Panc1 (cell line): ENCODE results near the gene ATOH7. TPM values are rescaled to one million over a fixed set of nuclear protein-coding genes. Genes with fewer than 3 reads are reported as not detected.
A peak's percentile ranks its signal among the peaks of the same experiment; 100 is the strongest.

Experiments used
- ATAC-seq: fragments of 200-7000 bp; cut with Tn5 transposase; 2 replicates; pipeline ENCODE4 v1.9.1; 2020; ENCODE audit warnings: mild to moderate bottlenecking, moderate library complexity
- BruUV-seq: library from RNA; stranded (reverse); fragments of 400-500 nt; replicated peaks from 2 replicates; lab custom pipeline; 2021; lab: Mats Ljungman, UMichigan
- CTCF ChIA-PET: fragments of 300-600 bp; sonication (Branson Sonifier 250); formaldehyde crosslinking; loops from one replicate; lab custom pipeline; 2022; ENCODE audit warnings: antibody characterized with exemption; lab: Charles Lee
- POLR2A ChIA-PET: fragments of 300-600 bp; sonication (Branson Sonifier 250); formaldehyde crosslinking; loops from one replicate; lab custom pipeline; 2022; ENCODE audit warnings: antibody characterized with exemption; lab: Charles Lee
- DNase-seq: peaks from one replicate; pipeline ENCODE4 v3.0.0-alpha.2; 2010; ENCODE audit warnings: low read depth, low spot score
- H3K27ac ChIP-seq: 2 replicates; pipeline ENCODE4 v1.5.1; 2011; ENCODE audit warnings: mild to moderate bottlenecking, low read length, inconsistent platforms
- H3K27me3 ChIP-seq: fragments of 200-500 bp; sonication (Bioruptor generic); 2 replicates; pipeline ENCODE4 v1.6.0; 2014; ENCODE audit warnings: low read length, inconsistent platforms; ENCODE audit not compliant: control insufficient read depth, insufficient read depth
- H3K36me3 ChIP-seq: fragments of 200-500 bp; sonication (Bioruptor generic); 2 replicates; pipeline ENCODE4 v1.5.1; 2014; ENCODE audit warnings: inconsistent platforms, mild to moderate bottlenecking, low read length, moderate library complexity; ENCODE audit not compliant: control insufficient read depth, insufficient read depth
- H3K4me1 ChIP-seq: 2 replicates; pipeline ENCODE4 v1.5.1; 2011; ENCODE audit warnings: inconsistent platforms, mild to moderate bottlenecking, low read length, moderate library complexity; ENCODE audit not compliant: control insufficient read depth, insufficient read depth
- H3K4me3 ChIP-seq, 2 experiments: 2 replicates each; pipeline ENCODE4 v1.5.1; 2011 to 2012; ENCODE audit warnings: low read depth in 2 of 2, low read length in 2 of 2, mild to moderate bottlenecking in 2 of 2, inconsistent platforms in 1 of 2, moderate library complexity in 1 of 2
- H3K9me3 ChIP-seq: fragments of 200-500 bp; sonication (Bioruptor generic); 2 replicates; pipeline ENCODE4 v1.5.1; 2014; ENCODE audit warnings: low read depth, mild to moderate bottlenecking, inconsistent platforms, low read length, moderate library complexity; ENCODE audit not compliant: control insufficient read depth, insufficient read depth
- CTCF ChIP-seq: fragments of 450-650 bp; IDR thresholded peaks from 2 replicates; pipeline ENCODE4 v1.5.1; 2017; ENCODE audit warnings: mild to moderate bottlenecking
- POLR2AphosphoS5 ChIP-seq: IDR thresholded peaks from 2 replicates; pipeline ENCODE4 v1.6.1; 2012; ENCODE audit warnings: mild to moderate bottlenecking, low read depth, low read length, moderate library complexity
- REST ChIP-seq, 2 experiments: IDR thresholded peaks; 2 replicates each; pipeline ENCODE4 v1.6.1; 2011 to 2012; ENCODE audit warnings: low read depth in 2 of 2, control low read depth in 1 of 2, low read length in 1 of 2, mild to moderate bottlenecking in 1 of 2, moderate library complexity in 1 of 2; ENCODE audit not compliant: insufficient read depth in 1 of 2
- SIN3A ChIP-seq: IDR thresholded peaks from 2 replicates; pipeline ENCODE4 v1.6.1; 2012; ENCODE audit warnings: low read depth, mild to moderate bottlenecking, low read length, moderate library complexity, borderline replicate concordance; ENCODE audit not compliant: insufficient read depth
- TCF7L2 ChIP-seq: IDR thresholded peaks from 2 replicates; pipeline ENCODE4 v1.6.1; 2011; ENCODE audit warnings: mild to moderate bottlenecking, low read depth, low read length, inconsistent platforms
- in situ Hi-C: cut with HindIII; loops from 2 replicates; pipeline ENCODE4 v1.10.0; 2016; ENCODE audit warnings: low sequenced_read_pairs, low pct_unique_long_range_greater_than_20kb
- intact Hi-C: fragments of 100-400 bp; cut with micrococcal nuclease; formaldehyde crosslinking; loops from one replicate; pipeline ENCODE4 v1.10.0; 2022; ENCODE audit not compliant: unreplicated experiment
- total RNA-seq: library from RNA; stranded (reverse); gene quantifications from one replicate; pipeline ENCODE4 v1.2.1, GENCODE V29; 2021; ENCODE audit not compliant: unreplicated experiment

ATOH7 gene
- total RNA-seq, 1 experiment from 2014 or later, result 0.28 TPM

GRCh38 chr10:68222391-68222790, 9.5 kb downstream of the ATOH7 start:
- in situ Hi-C loops, result no loop called here
- Histone ChIP-seq H3K9me3 (no peaks in the 10 kb centered on the region), H3K4me1 (peaks cover 10% of the 10 kb centered on the region; the same call in 1 of the 2 replicates), H3K4me3 (no peak overlapping the region), H3K27ac (no peak overlapping the region), H3K27me3 (no peaks in the 10 kb centered on the region), H3K36me3 (no peaks in the 10 kb centered on the region)
- no peak for TF ChIP-seq REST (IDR thresholded peaks at IDR 0.05; ENCODE audit: insufficient read depth in 1 of 2, low read depth in 2 of 2, low read length in 1 of 2)
- TF ChIP-seq SIN3A, result no peak
- no peak for TF ChIP-seq POLR2AphosphoS5
- TF ChIP-seq TCF7L2, result no peak
- no peak for TF ChIP-seq CTCF
- DNase-seq (no peak), ATAC-seq (0 out of 2 replicates have a peak, but pooled peaks have one; percentile 27)
- ChIA-PET CTCF (no interaction called here), POLR2A (no interaction called here)
- intact Hi-C loops, result no loop called here
- BruUV-seq, result no TSS peak

- intact Hi-C loops, result no loop called here
- Histone ChIP-seq H3K36me3 (no peaks in the 10 kb centered on the region), H3K4me3 (no peak overlapping the region), H3K27ac (no peak overlapping the region), H3K9me3 (no peaks in the 10 kb centered on the region), H3K27me3 (no peaks in the 10 kb centered on the region), H3K4me1 (peaks cover 10% of the 10 kb centered on the region; the same call in 1 of the 2 replicates)
- CTCF ChIA-PET, result no interaction called here
- in situ Hi-C loops, result no loop called here
- ATAC-seq, result no peak
- DNase-seq, result no peak
- no peak for TF ChIP-seq POLR2AphosphoS5
- POLR2A ChIA-PET, result no interaction called here
- no TSS peak for BruUV-seq
Observed at GRCh38 chr10:68221196-68221595, 10.7 kb downstream of the ATOH7 start.

- no peak for TF ChIP-seq TCF7L2
- TF ChIP-seq POLR2AphosphoS5, result no peak
- no peak for TF ChIP-seq REST (IDR thresholded peaks at IDR 0.05; ENCODE audit: insufficient read depth in 1 of 2, low read depth in 2 of 2, low read length in 1 of 2)
- TF ChIP-seq SIN3A, result no peak
- no peak for TF ChIP-seq CTCF
- Histone ChIP-seq H3K4me1 (peaks cover 10% of the 10 kb centered on the region; the same call in 1 of the 2 replicates), H3K4me3 (no peak overlapping the region), H3K27me3 (no peaks in the 10 kb centered on the region), H3K9me3 (no peaks in the 10 kb centered on the region), H3K36me3 (no peaks in the 10 kb centered on the region), H3K27ac (no peak overlapping the region)
- intact Hi-C loops (no loop called here), in situ Hi-C loops (no loop called here)
- peak; percentile 22; the same call in 1 of the 2 replicates for ATAC-seq
- ChIA-PET CTCF (interaction anchor here (0.6 kb wide), 1 partner anchor 178 kb away, joined by 3 read pairs; no protein-coding TSS in a partner anchor), POLR2A (no interaction called here)
- no TSS peak for BruUV-seq
- no peak for DNase-seq
Observed at GRCh38 chr10:68218786-68219185, 13.1 kb downstream of the ATOH7 start.
